Prostate gland (tissue), 2 donors: ENCODE measurements around the gene LAGE3. TPM values are rescaled to one million over a fixed set of nuclear protein-coding genes. Genes with fewer than 3 reads are reported as not detected.

Experiments used
- DNase-seq: peaks from one replicate; pipeline ENCODE4 v3.0.0-alpha.2; 2019; ENCODE audit warnings: low spot score
- H3K27ac ChIP-seq, 2 donors: fragments of 200-600 bp; sonication (generic); 2 replicates each; pipeline ENCODE4 v1.5.1; 2017 to 2019
- H3K27me3 ChIP-seq: fragments of 200-600 bp; sonication (generic); replicated peaks from 2 replicates; pipeline ENCODE4 v1.5.1; 2019; ENCODE audit not compliant: insufficient read depth
- H3K36me3 ChIP-seq, 2 donors: fragments of 200-600 bp; sonication (generic); 1 replicate in 1 of 2; 2 replicates in 1 of 2; pipeline versions ENCODE4 v1.5.1 to v1.8.1; 2017 to 2019
- H3K4me1 ChIP-seq: fragments of 200-600 bp; sonication (generic); replicated peaks from 2 replicates; pipeline ENCODE4 v1.5.1; 2019
- H3K4me3 ChIP-seq, 2 donors: fragments of 200-600 bp; sonication (generic); 2 replicates each; pipeline ENCODE4 v1.5.1; 2017 to 2019
- H3K9me3 ChIP-seq: fragments of 200-600 bp; sonication (generic); 2 replicates; pipeline ENCODE4 v1.5.1; 2017
- CTCF ChIP-seq, 4 experiments: fragments of 200-600 bp in 2 of 4; fragments of 450-650 bp in 2 of 4; sonication (generic) in 2 of 4; IDR thresholded peaks; 1 replicate in 3 of 4; 2 replicates in 1 of 4; pipeline ENCODE4 v1.5.1; 2016 to 2019; ENCODE audit warnings: antibody characterized with exemption in 4 of 4, mild to moderate bottlenecking in 2 of 4, moderate library complexity in 2 of 4
- POLR2A ChIP-seq: fragments of 450-650 bp; IDR thresholded peaks from one replicate; pipeline ENCODE4 v1.6.1; 2016; ENCODE audit warnings: antibody characterized with exemption, mild to moderate bottlenecking
- POLR2AphosphoS5 ChIP-seq: sonication (generic); formaldehyde crosslinking; IDR thresholded peaks from one replicate; pipeline ENCODE4 v1.6.1; 2017; ENCODE audit warnings: antibody characterized with exemption
- WGBS: methylation state at CpG from one replicate; pipeline ENCODE4 v1.1.5; 2018; 5-methylcytosine and 5-hydroxymethylcytosine counted together
- intact Hi-C: fragments of 100-400 bp; cut with DNase I; formaldehyde crosslinking; loops from one replicate; pipeline ENCODE4 v1.14.2; 2022
- total RNA-seq, 2 donors: library from RNA; depleted of rRNA; stranded (reverse); fragments of >200 nt; gene quantifications; one replicate each; pipeline ENCODE4 v1.1.0, GENCODE V29; 2016

Gene LAGE3
- total RNA-seq, 2 donors from 2014 or later = 39.1 to 44.2 TPM

- no peaks in the 10 kb centered on the region for H3K36me3 ChIP-seq
- DNase-seq = no peak
- WGBS = 93% methylated on average over 7 of the region's 15 CpGs
- no peak for TF ChIP-seq POLR2AphosphoS5
- no peak for TF ChIP-seq POLR2A
- TF ChIP-seq CTCF (IDR thresholded peaks at IDR 0.05) = no peak
- intact Hi-C loops = no loop called here
- H3K4me3 ChIP-seq = no peak overlapping the region
- H3K27ac ChIP-seq = no peak overlapping the region
- no peaks in the 10 kb centered on the region for H3K4me1 ChIP-seq
- no peaks in the 10 kb centered on the region for H3K27me3 ChIP-seq
- no peaks in the 10 kb centered on the region for H3K9me3 ChIP-seq
Measured at GRCh38 chrX:154466907-154467306, 12.2 kb downstream of the LAGE3 start.

- no peak for TF ChIP-seq POLR2A
- no peak for TF ChIP-seq POLR2AphosphoS5
- TF ChIP-seq CTCF (IDR thresholded peaks at IDR 0.05) = no peak
- intact Hi-C loops = no loop called here
- no peak for DNase-seq
- Histone ChIP-seq H3K4me3 (no peak overlapping the region), H3K4me1 (no peaks in the 10 kb centered on the region), H3K9me3 (no peaks in the 10 kb centered on the region), H3K27ac (no peak overlapping the region), H3K27me3 (no peaks in the 10 kb centered on the region), H3K36me3 (no peaks in the 10 kb centered on the region)
- 93% methylated on average over 6 of the region's 32 CpGs for WGBS
Measured at GRCh38 chrX:154466036-154466435, 13.0 kb downstream of the LAGE3 start.

- no peak for TF ChIP-seq CTCF (IDR thresholded peaks at IDR 0.05)
- TF ChIP-seq POLR2AphosphoS5 = no peak
- TF ChIP-seq POLR2A = no peak
Measured at GRCh38 chrX:154465601-154466000, 13.5 kb downstream of the LAGE3 start.

GRCh38 chrX:154464806-154465365 is 14.2 kb downstream of the LAGE3 start:
- H3K27me3 ChIP-seq = no peaks in the 10 kb centered on the region
- 95% methylated on average over 9 of the region's 28 CpGs for WGBS
- intact Hi-C loops = no loop called here
- TF ChIP-seq CTCF (IDR thresholded peaks at IDR 0.05) (no peak), POLR2A (no peak), POLR2AphosphoS5 (no peak)
- H3K9me3 ChIP-seq = no peaks in the 10 kb centered on the region
- no peak for DNase-seq
- no peak overlapping the region for H3K27ac ChIP-seq
- H3K36me3 ChIP-seq = no peaks in the 10 kb centered on the region
- no peaks in the 10 kb centered on the region for H3K4me1 ChIP-seq
- no peak overlapping the region for H3K4me3 ChIP-seq

More at GRCh38 chrX:154465601-154466000, 13.5 kb downstream of the LAGE3 start:
- Histone ChIP-seq H3K9me3 (no peaks in the 10 kb centered on the region), H3K4me3 (no peak overlapping the region), H3K36me3 (no peaks in the 10 kb centered on the region), H3K27ac (no peak overlapping the region), H3K4me1 (no peaks in the 10 kb centered on the region), H3K27me3 (no peaks in the 10 kb centered on the region)
- 100% methylated on average over 1 of the region's 14 CpGs for WGBS
- DNase-seq = no peak
- intact Hi-C loops = no loop called here

GRCh38 chrX:154463611-154464220 is 15.4 kb downstream of the LAGE3 start:
- no peak for DNase-seq
- Histone ChIP-seq H3K36me3 (no peaks in the 10 kb centered on the region), H3K9me3 (no peaks in the 10 kb centered on the region), H3K27me3 (no peaks in the 10 kb centered on the region), H3K27ac (no peak overlapping the region), H3K4me1 (peaks cover 3% of the 10 kb centered on the region), H3K4me3 (no peak overlapping the region)
- intact Hi-C loops = no loop called here
- WGBS = 86% methylated on average over 10 of the region's 36 CpGs
- TF ChIP-seq POLR2A (no peak), POLR2AphosphoS5 (no peak), CTCF (IDR thresholded peaks at IDR 0.05) (no peak)
